NCI-H748 (cell line): Measurements from ENCODE around the gene NPHP4.
"Not testable (repeated sequence)": the region's sequence is repeated elsewhere in the genome, so short reads cannot be mapped to it uniquely, and the experiment has no call there.

Source experiments
- DNase-seq: peaks from one replicate; lab custom pipeline; 2025; ENCODE audit not compliant: unreplicated experiment; lab: John Stamatoyannopoulos, UW

NPHP4 gene

DNA sequence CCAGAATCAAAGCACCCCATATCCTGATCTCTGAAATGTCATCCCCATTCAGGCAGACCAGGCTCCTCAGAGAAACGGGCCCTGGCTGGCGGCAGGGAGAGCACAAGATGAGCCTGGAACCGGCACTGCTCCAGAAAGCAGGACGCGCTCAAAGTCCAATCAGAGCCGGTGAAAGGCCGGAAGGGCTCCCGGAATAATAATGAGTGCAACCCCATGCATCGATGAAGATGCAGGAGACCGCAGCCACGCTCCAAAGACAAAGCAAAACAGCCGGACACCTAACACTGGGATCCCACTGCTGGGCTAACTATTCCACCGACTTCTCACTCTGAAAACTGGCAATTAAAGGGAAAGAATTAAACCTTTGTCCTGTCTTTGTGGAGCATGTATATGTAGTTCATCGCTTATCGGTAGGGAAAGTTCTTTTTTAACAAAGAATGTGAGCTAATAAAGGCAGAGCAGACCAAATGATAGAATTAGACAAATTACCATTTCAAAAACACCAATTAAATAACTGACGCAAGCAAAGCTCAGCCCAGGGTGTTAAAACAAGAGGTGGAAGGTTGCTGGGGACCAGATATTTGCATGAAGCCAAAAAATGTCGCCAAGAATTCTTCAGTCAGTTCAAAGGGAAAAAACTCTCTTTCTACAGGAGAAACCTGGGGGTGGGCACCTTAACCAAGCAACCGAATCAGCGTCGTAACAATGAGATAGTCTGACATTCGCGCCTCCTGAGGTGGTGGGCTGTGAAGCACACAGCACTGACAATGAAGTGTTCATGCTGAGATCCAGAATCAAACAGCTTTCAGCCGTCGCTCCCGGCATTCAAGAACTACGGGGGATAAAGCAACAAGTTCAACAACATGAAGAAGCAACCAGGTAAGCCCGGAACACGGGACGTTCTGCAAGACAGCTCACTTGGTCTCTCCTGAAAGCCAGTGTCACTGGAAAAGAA lies 95.2 kb downstream of the NPHP4 start:
- DNase-seq: no peak

DNA sequence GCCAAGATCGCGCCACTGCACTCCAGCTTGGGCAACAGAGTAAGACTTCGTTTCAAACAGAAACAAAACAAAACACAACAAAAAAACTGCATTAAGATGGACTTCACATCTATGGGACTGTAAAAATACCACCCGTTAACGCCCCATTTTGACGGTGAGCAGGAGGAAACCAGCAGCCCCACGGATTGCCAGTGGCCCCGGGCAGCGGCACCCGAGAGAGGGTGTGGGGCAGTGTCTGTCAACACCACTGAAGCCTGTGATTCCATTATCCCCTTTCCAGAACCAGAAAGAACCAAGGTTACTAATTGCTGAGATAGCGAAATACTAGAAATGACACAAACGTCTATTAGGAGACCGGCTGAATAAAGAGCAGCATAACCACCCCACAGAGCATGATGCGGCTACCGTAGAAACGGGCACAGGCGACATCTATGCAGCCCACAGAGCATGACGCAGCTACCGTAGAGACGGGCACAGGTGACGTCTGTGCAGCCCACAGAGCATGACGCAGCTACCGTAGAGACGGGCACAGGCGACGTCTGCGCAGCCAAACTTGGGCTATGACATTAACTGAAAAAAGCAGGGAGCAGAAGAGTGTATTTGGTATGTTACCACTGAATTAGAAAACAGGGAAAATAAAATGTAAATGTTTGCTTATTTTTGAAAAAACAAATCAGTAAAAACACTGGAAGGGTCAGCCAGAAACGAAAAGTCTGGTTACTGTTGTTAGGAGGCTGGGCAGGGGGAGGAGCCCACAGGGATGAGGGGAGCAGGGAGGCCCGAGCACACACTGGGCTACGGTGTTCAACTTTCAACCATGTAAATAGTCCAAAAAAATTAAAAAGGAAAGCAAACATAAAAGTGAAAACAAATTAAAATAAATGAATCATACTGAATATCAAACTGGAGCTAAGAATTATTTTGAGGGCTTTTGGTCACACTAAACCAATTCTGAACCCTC lies 96.5 kb downstream of the NPHP4 start:
- no peak for DNase-seq

DNA sequence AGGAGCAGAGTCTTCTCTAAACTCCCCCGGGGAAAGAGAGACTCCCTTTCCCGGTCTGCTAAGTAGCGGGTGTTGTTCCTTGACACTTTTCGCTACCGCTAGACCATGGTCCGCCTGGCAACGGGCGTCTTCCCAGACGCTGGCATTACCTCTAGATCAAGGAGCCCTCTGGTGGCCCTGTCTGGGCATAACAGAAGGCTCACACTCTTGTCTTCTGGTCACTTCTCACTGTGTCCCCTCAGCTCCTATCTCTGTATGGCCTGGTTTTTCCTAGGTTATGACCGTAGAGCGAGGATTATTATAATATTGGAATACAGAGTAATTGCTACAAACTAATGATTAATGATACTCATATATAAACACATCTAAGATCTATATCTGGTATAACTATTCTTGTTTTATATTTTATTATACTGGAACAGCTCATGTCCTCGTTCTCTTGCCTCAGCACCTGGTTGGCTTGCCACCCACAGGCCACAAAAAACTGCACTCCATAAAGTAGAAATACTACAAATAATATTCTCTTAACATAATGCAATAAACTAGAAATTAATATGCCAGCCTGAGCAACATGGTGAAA lies 98.4 kb downstream of the NPHP4 start:
- not testable (repeated sequence) for DNase-seq

DNA sequence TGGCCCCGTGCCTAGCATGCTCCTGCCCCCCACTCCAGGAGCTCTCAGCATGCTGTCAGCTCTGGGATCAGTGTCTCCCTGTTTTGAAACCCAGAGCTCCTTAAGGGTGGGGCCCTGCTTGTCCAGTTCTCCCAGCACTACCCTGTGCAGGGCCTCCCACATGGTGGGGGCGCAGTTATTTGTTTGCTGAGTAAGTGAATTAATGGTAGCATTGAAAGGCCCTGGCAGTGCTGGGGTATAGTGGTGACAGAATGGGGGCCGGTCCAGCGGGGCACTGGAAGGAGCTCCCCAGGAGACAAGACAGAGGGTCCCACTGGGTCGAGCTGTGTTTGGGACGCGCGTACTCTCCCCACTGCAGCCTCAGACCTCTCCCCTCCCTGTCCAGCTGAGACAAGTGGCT lies 99.9 kb downstream of the NPHP4 start:
- no peak for DNase-seq

DNA sequence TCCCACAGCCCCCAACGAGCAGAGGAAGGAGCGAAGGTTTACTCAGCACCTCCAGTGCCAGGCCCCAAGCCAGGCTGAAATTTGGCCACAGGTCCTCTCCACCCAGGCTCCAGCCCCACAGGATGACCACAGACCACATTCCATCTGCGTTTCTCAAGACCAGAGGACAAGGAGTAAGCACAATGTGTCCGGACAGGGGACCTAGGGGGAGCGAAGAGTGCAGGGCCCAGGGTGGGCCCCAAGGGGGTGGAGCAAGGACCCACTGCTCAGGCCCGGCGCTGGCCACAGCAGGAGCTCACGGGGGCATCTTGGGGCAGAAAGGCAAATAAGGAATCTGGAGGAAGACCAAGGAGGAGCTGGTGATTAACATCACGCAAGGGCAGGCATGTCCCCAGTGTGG lies 100.5 kb downstream of the NPHP4 start:
- DNase-seq: no peak

DNA sequence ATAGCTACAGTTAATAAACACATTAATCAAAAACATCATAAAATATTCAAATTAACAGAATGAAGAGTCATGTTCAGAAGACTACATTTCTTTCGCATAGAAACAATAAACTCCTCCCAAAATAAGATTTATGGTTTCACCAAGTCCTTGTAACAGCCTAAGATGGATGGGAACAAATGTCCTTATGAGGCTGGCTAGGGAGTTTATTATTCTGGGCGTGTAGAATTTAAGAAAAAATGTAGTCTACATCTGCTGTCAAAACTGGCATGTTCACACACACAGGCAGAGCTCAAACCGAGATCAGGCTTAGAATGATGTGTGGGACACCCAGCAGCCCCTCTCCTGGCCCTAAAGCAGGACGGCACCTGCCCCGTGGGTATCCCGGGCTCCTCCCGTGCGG lies 101.1 kb downstream of the NPHP4 start:
- no peak for DNase-seq

DNA sequence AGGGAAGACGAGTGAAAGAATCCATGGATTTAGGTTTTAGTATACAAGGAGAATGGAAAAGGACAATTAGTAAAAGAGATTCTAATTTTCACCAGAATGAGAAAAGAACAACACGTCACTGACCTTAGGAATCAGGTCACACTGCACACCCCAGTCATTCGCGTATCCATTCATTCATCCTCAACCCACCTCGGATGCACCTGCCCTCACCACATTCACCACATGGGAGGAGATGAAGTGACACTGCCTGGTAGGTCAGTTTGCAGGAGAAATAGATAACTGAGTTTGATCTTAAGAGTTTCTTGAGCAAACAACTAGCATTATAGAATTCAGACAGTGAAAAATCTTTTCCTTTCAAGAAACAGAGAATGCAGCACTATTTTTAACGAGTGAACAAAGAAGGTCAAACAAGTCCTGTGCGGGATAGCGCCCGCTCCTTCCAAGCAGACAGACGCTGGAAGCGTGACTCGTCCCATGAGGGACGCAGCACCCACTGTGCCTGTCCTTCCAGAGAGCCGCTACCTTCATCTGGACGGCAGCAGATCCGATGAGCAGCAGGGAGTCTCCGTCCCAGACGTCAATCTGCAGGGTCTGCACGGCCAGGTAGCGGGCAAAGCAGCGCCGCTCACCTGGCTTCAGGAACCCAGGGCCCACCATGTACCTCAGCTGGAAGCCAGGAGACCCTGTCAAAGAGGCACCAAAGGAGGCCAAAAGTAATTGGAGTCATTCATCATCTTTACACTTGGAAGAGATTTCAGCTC lies 101.7 kb downstream of the NPHP4 start:
- no peak for DNase-seq

DNA sequence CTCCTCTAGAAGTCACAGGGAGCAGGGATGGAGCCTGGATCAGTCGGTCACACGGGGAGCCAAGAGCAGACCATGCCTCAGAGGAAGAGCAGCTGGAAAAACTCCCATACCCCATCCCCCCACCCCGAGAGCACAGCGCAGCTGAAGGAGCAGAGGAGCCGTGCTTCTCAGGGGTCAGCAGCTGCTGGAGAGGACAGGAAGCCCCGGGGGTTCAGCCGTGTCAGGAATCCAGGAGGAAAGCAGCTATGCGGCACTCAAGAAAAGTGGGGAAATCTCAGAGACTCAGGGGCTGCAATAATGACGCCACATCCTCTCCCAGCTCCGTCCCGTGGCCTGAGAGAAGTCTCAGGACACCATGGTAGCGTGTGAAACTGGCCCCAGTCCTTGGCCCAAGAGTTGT lies 102.3 kb downstream of the NPHP4 start:
- DNase-seq: no peak

DNA sequence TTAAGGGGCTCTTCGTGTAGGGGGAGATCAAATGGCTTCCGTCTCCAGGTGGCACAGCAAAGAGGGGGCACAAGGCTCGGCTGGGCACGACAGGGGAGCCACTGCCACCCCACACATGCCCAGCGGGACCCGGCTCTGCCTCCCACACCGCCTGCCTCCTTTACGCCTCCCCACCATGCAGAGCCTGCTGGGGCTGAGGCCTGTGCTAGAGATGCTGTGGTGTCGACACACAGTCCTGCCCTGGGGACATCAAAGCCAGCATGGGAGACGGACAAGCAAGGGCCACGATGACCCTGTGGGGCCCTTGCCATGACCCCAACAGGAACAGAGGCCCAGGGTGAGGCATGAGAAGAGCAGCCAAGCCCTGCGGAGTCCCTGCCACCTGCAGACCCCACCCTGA lies 102.8 kb downstream of the NPHP4 start:
- no peak for DNase-seq

DNA sequence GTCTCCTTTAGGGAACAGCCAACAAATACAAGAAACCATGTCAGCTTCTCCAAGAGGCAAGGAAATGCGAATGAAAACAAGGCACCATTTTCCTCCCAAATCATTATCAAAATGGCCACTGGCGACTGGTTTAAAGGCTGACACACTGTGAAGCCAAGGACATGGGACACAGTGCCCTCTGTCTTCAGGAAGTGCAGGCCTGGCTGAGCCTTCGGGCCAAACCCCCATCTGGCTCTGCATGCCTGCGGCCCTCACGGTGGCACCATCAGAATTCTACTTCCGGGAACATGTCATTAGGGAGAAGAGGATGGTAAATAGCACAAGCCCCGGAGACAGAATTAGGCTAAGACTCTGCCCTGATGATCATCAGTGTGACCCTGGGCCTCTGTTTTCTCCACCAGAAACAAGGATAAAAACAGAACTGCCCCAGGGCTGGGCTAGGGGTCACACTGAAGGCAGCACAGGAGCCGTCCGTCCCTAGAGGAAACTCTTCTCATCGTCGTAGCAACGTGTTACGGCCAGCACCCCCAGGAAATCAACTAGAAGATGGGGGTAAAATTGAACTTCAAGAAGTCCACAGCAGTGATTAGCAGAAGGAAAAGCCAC lies 103.5 kb downstream of the NPHP4 start:
- DNase-seq: no peak

DNA sequence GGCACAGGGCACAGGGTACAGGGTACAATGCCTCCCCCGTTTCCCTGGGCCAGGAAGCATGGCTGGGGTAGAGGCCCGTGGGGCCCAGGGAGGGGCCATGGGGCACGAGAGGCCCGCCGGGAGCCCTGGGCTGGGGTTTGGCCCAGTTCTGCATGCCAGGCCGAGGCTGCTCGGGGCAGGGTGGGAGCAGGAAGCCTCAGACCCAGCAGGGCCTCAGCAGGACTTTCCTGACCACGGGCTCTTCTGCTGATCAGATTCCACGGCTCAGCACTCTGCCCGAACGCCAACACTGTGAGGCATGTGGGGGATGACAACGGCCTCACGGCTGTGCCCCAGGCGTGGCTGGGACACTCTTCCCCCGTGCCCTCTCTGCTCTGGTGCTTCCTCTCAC lies 104.3 kb downstream of the NPHP4 start:
- no peak for DNase-seq

DNA sequence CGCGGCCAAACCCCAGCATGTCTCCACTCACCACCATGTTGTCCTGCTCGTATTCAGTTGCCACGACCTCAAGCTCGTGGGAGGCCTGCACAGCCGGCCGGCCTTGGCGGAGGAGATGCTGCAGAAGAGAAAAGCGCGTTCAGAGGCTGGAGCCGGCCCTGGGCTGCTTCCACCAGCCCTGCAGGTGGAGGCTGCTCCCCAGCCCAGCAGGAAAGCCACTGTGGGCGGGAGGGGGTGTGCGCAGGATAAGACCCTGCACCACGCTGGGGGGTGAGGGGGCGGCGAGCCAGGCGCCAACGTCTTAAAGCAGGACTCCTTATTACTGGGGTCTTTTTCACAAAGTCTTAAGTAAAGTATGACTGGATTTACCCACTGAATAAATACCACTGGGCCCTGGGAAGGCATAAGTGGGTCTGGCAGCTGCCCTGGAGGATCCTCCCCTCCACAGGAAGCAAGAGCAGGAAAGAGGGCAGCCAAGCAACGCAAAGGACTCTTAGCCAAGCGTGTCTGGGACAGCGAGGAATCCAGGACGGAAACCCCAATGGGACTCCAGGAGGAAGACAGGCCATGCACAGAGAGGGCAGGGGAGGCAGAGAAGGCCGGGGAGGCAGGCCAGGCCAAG lies 104.8 kb downstream of the NPHP4 start:
- DNase-seq: no peak

DNA sequence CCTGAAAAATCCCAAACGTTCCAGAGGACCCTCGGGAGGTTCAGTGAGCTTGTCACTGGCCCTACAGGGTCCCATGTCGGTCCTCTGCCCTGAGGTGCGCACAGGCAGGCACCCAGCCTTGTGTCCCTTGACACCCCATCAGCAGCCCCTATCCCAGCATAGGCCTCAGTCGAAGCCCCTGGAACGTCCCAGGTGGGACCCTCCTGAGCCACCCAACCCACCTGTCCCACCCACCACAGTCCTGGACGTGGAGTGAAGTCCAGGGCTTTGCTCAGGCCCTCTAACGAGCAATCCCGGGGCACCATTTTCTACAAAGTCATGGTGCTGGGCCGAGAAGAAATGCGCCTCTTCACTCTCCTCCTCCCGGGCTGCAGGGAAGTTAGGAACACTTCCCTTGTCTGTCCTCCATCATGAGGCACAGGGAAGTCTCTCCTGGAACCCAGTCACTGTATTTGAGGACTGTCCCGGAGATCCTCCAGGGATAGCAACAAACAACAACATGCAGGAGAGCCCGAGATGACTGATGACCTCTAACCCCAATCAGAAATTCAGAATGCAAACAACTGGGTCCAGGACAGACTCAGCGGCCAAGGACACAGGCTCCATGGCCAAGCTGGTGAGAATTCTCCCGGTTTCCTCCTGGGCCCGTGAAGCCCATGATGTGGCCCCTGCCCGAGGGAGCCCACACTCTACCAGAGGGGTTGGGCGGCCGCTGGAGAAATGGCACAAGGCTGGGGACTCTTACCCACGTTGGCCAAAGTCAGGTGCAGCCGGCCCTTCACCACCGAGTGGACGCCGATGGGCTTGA lies 105.5 kb downstream of the NPHP4 start:
- no peak for DNase-seq

DNA sequence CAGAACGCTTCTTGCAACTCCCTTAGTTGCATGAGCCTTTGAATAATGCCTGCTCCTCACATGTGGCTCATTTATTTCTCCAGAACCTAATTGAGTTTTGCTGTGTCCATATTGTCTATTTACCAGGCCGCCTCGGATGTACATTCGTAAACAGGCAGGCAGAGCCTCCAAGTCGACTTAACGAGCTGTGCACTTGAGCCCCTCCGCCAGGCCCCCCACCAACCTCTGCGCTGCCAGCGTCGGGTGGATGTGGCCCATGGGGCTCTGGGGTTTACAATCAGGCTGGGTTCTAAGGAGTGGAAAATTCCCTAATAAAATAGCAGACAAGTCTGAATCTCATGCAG lies 106.1 kb downstream of the NPHP4 start:
- no peak for DNase-seq

DNA sequence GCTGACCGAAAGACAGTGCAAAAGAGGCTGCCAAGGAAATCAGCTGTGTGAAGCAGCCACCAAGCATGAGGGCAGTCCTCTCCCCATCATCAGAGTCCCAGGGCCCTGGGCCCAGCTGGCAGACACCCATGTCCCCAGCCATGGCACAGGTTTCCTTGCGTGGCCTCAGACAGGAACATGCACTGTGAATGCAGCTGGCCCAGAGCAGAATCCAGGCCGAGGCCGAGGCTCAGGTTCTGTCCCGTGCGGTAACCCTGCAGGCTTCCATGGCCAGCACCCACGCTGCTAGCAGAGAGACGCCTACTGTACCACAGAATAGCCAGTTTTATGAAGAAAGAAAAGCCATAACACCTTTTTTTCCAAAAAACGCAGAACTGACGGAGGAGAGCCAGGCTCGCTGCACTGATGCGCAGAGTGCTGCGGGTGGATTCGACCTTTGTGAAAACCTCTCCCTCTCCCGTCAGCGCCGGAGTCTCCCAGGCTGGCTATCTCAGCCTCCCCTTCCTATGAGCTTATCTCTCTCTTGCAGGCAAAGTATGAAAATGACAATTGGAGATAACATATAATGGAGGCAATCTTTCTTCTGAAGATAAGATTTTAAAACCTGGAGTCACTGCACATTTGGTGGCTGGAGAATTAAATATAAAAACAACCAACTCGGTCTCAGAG lies 106.6 kb downstream of the NPHP4 start:
- DNase-seq: no peak

DNA sequence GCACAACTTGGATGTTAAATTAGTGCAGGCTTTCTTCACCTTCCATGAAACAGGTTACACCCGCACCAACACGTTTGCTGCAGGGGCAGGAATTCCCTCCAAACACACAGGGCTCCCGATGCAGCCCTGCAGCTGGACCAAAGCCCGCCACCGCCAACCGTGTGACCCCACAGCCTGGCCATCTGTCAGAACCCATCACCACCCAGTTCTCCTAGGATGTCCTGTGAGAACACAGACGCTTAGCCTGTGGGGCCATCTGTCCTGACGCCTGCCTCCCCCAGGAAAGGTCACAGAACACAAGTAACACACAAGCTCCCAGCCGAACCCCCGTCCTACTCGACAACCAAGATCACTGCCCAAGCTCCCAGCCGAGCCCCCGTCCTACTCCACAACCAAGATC lies 108.1 kb downstream of the NPHP4 start:
- no peak for DNase-seq

DNA sequence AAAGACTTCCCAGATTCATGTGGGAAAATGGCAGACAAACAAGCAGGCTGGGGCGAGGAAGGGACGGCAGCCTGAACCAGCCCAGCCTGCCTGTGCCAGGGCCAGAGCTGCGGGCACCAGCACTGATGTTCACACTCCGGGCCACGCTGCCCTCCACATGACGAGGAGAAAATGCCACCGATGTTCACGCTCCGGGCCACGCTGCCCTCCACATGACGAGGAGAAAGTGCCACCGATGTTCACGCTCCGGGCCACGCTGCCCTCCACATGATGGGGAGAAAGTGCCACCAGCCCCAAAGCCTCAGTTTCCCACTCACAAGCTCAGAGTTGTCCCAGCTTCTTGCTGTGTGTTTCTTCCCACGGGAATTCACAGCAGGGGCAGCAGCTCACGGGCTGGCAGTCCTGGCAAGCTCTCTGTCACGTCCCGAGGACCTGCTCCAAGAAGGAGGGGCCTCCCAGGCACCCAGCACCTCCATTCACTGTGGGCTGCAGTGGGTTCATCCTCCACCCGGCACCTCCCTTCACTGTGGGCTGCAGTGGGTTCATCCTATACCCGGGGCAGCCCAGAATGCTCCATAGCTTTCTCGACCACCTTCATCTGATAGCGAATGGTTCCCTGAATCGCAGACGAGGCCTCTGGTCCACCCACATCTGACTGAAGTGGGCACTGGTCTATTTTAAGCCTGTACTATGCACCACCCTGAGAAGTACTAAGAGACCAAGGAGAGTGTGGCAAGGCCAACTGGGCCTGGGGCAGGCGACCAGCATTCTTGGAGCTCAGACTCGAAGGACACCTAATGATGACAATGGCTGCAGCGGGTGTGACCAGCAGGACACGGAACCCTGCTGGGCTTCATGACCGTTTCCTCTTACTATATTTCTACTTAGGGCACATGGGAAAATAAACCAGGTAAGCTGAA lies 108.8 kb downstream of the NPHP4 start:
- DNase-seq: no peak
